HepG2 (cell line): ENCODE data around the gene ZNF345. TPM values are rescaled to one million over a fixed set of nuclear protein-coding genes. Genes with fewer than 3 reads are reported as not detected.
A peak's percentile ranks its signal among the peaks of the same experiment; 100 is the strongest.

ENCODE experiments used
- CBX2 ChIP-seq, 2 experiments: fragments of 200-600 bp in 1 of 2; sonication (generic); formaldehyde crosslinking in 1 of 2; IDR thresholded peaks; 2 replicates each; pipeline versions ENCODE4 v1.7.0 to v1.8.1; 2018 to 2022; ENCODE audit warnings: low read depth in 2 of 2, low read length in 1 of 2, mild to moderate bottlenecking in 1 of 2, missing genetic modification reagents in 1 of 2
- DBP ChIP-seq: sonication (generic); formaldehyde crosslinking; IDR thresholded peaks from 2 replicates; pipeline ENCODE4 v1.4.0; 2020; ENCODE audit warnings: missing genetic modification reagents; ENCODE audit errors: not compliant biosample characterization
- DZIP1 ChIP-seq: sonication (generic); formaldehyde crosslinking; IDR thresholded peaks from 2 replicates; pipeline ENCODE4 v1.5.0; 2020; ENCODE audit warnings: mild to moderate bottlenecking, missing genetic modification reagents
- EEA1 ChIP-seq: sonication (generic); formaldehyde crosslinking; IDR thresholded peaks from 2 replicates; pipeline ENCODE4 v1.5.1; 2020; ENCODE audit warnings: mild to moderate bottlenecking, missing genetic modification reagents, borderline replicate concordance
- EED ChIP-seq: sonication (generic); formaldehyde crosslinking; IDR thresholded peaks from 2 replicates; pipeline ENCODE4 v1.5.0; 2020; ENCODE audit warnings: mild to moderate bottlenecking, missing genetic modification reagents
- ETV5 ChIP-seq: IDR thresholded peaks from 2 replicates; pipeline ENCODE4 v1.6.1; 2018; ENCODE audit warnings: missing biosample characterization, missing genetic modification reagents, inconsistent platforms, borderline replicate concordance
- GABPB1 ChIP-seq: IDR thresholded peaks from 2 replicates; pipeline ENCODE4 v1.6.1; 2016; ENCODE audit warnings: mild to moderate bottlenecking, missing genetic modification reagents, moderate library complexity, missing compliant biosample characterization
- NFAT5 ChIP-seq: sonication (generic); formaldehyde crosslinking; IDR thresholded peaks from 2 replicates; pipeline ENCODE4 v1.4.0; 2020; ENCODE audit warnings: missing genetic modification reagents
- ZBTB37 ChIP-seq: sonication (generic); formaldehyde crosslinking; IDR thresholded peaks from 2 replicates; pipeline ENCODE4 v1.4.0; 2020; ENCODE audit warnings: mild to moderate bottlenecking, missing genetic modification reagents
- ZFAT ChIP-seq: sonication (generic); formaldehyde crosslinking; conservative IDR thresholded peaks from 2 replicates; pipeline ENCODE4 v1.8.1; 2023; ENCODE audit warnings: missing genetic modification reagents, inconsistent platforms
- ZNF124 ChIP-seq: sonication (generic); formaldehyde crosslinking; IDR thresholded peaks from 2 replicates; pipeline ENCODE4 v1.4.0; 2020; ENCODE audit warnings: missing genetic modification reagents
- ZNF30 ChIP-seq: sonication (generic); formaldehyde crosslinking; IDR thresholded peaks from 2 replicates; pipeline ENCODE4 v1.5.0; 2020; ENCODE audit warnings: mild to moderate bottlenecking, missing genetic modification reagents
- ZNF460 ChIP-seq: sonication (generic); formaldehyde crosslinking; IDR thresholded peaks from 2 replicates; pipeline ENCODE4 v1.5.1; 2020; ENCODE audit warnings: missing genetic modification reagents, mild to moderate bottlenecking, borderline replicate concordance
- ZNF496 ChIP-seq: sonication (generic); formaldehyde crosslinking; IDR thresholded peaks from 2 replicates; pipeline ENCODE4 v1.8.1; 2023; ENCODE audit warnings: mild to moderate bottlenecking, moderate library complexity, missing genetic modification reagents; ENCODE audit not compliant: insufficient replicate concordance
- ZNF569 ChIP-seq: sonication (generic); formaldehyde crosslinking; IDR thresholded peaks from 2 replicates; pipeline ENCODE4 v1.5.0; 2020; ENCODE audit warnings: mild to moderate bottlenecking, missing genetic modification reagents, moderate library complexity, borderline replicate concordance
- ZNF660 ChIP-seq: sonication (generic); formaldehyde crosslinking; IDR thresholded peaks from 2 replicates; pipeline ENCODE4 v1.5.1; 2020; ENCODE audit warnings: mild to moderate bottlenecking, low read depth, missing genetic modification reagents, borderline replicate concordance
- ZNF720 ChIP-seq: sonication (generic); formaldehyde crosslinking; IDR thresholded peaks from 2 replicates; pipeline ENCODE4 v1.4.0; 2020; ENCODE audit warnings: missing genetic modification reagents
- ZNF83 ChIP-seq: sonication (generic); formaldehyde crosslinking; IDR thresholded peaks from 2 replicates; pipeline ENCODE4 v1.4.0; 2020; ENCODE audit warnings: missing genetic modification reagents, mild to moderate bottlenecking, borderline replicate concordance
- polyA plus RNA-seq, 8 experiments: library from polyadenylated mRNA; depleted of rRNA in 3 of 8; stranded (reverse) in 7 of 8; unstranded in 1 of 8; fragments of >200 nt; fragmentation: Illumina TruSeq in 4 of 8; extraction: Trizol in 4 of 8; gene quantifications; 2 replicates each; pipeline versions ENCODE4 v1.2.1 to v1.2.3, GENCODE V29; 2011 to 2016; ENCODE audit warnings: low read depth in 4 of 8, missing spikeins in 1 of 8, mixed read lengths in 1 of 8; ENCODE audit not compliant: insufficient read depth in 1 of 8
- total RNA-seq, 5 experiments: library from RNA; depleted of rRNA; stranded (reverse); fragments of >200 nt; fragmentation: Illumina TruSeq; extraction: Trizol; gene quantifications; 2 replicates each; pipeline ENCODE4 v1.2.3, GENCODE V29; 2016; ENCODE audit warnings: low read depth in 1 of 5

ZNF345 gene
- total and polyA plus RNA-seq, 2 of the 13 experiments (the other 11 are each of a cell fraction or from before 2014, with no cell fraction given) = 2.6 to 2.9 TPM

- no peak for TF ChIP-seq ZNF30 (CRISPR knock-in tag)
- no peak for TF ChIP-seq ZNF83 (CRISPR knock-in tag)
- TF ChIP-seq ZFAT = no peak
- TF ChIP-seq ZNF720 = no peak
- no peak for TF ChIP-seq DZIP1 (CRISPR knock-in tag)
- no peak for TF ChIP-seq ZNF460 (CRISPR knock-in tag)
- no peak for TF ChIP-seq ZNF496 (CRISPR knock-in tag)
- TF ChIP-seq ZNF569 = no peak
- no peak for TF ChIP-seq EEA1 (CRISPR knock-in tag)
- no peak for TF ChIP-seq ZNF660 (CRISPR knock-in tag)
- no peak for TF ChIP-seq NFAT5 (CRISPR knock-in tag)
- TF ChIP-seq ZNF124 (CRISPR knock-in tag) = peak; percentile 53; the same call in 1 of the 2 replicates
- TF ChIP-seq EED (CRISPR knock-in tag) = 0 out of 2 replicates have a peak, but pooled peaks have one; percentile 63
- no peak for TF ChIP-seq ETV5 (CRISPR knock-in tag)
- TF ChIP-seq GABPB1 = peak; percentile 85
- no peak for TF ChIP-seq ZBTB37 (CRISPR knock-in tag)
- no peak for TF ChIP-seq DBP (CRISPR knock-in tag)
- TF ChIP-seq CBX2 (IDR thresholded peaks at IDR 0.05; ENCODE audit: low read depth, low read length) = no peak
- no peak for TF ChIP-seq CBX2 (CRISPR knock-in tag; IDR thresholded peaks at IDR 0.05; ENCODE audit: low read depth)
These were observed 746 bp upstream of the ZNF345 start (continued) for GRCh38 chr19:36849701-36850558.
